Tibial nerve (tissue), 4 donors: ENCODE results near the gene ST6GALNAC3.

ENCODE experiments used
- EP300 ChIP-seq, 2 donors: sonication (generic); formaldehyde crosslinking; IDR thresholded peaks; one replicate each; pipeline ENCODE4 v1.6.1; 2017; ENCODE audit warnings: antibody characterized with exemption in 2 of 2, mild to moderate bottlenecking in 1 of 2
- POLR2A ChIP-seq, 2 donors: fragments of 450-650 bp; IDR thresholded peaks; one replicate each; pipeline ENCODE4 v1.6.1; 2017; ENCODE audit warnings: antibody characterized with exemption in 2 of 2, mild to moderate bottlenecking in 2 of 2, moderate library complexity in 2 of 2
- TF ChIP-seq, protein P1 (sequence below), 5 experiments: fragments of 200-600 bp in 3 of 5; fragments of 450-650 bp in 2 of 5; sonication (generic) in 3 of 5; IDR thresholded peaks; one replicate each; pipeline ENCODE4 v1.5.1; 2016 to 2019; ENCODE audit warnings: antibody characterized with exemption in 5 of 5, mild to moderate bottlenecking in 3 of 5, moderate library complexity in 2 of 5

DNA sequence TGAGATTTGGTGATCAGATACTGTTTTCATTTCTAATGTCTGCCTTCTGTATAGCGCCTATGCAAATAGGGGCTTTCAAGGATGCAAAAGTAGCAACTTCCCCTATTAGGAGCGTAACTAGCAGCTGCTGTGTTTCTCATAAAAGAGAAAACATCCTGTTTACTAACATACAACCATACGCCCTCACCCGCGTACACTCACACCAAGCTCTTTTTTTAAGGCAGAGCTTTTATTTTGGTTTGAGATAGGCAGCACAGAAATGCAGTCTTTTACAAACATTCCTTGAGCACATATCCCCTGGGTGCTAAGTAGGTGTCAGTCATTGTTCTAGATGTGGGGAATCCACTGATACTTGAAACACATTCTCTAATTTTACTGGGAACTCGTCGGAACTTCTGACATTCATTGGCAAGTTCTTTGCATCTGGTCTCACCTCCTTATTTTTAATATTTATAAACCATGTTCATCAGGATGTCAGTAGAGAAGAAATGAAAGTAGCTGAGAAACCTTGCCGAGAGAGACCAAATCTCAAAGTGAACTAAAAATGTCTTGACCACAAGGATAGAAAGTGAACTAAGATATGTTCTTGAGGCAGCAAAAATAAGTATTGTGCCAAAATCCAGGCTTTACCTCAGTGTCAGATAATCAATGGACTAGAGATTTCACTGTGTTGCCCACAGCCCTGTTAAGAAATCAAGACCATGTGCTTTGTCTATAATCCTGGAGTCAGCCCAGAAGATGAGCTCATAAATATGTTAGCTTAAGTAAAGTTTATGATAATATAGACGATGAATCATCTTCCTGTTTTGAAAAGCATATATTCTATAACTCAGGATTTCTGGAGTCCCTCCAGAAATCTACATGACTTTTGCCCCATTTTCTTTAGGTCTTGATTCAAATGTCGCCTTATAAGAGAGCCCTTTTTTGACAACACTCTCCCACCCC, 350.9 kb downstream of the ST6GALNAC3 start:
- TF ChIP-seq, protein P1, sequence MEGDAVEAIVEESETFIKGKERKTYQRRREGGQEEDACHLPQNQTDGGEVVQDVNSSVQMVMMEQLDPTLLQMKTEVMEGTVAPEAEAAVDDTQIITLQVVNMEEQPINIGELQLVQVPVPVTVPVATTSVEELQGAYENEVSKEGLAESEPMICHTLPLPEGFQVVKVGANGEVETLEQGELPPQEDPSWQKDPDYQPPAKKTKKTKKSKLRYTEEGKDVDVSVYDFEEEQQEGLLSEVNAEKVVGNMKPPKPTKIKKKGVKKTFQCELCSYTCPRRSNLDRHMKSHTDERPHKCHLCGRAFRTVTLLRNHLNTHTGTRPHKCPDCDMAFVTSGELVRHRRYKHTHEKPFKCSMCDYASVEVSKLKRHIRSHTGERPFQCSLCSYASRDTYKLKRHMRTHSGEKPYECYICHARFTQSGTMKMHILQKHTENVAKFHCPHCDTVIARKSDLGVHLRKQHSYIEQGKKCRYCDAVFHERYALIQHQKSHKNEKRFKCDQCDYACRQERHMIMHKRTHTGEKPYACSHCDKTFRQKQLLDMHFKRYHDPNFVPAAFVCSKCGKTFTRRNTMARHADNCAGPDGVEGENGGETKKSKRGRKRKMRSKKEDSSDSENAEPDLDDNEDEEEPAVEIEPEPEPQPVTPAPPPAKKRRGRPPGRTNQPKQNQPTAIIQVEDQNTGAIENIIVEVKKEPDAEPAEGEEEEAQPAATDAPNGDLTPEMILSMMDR (IDR thresholded peaks at IDR 0.05): no peak
- no peak for TF ChIP-seq EP300 (IDR thresholded peaks at IDR 0.05)
- no peak for TF ChIP-seq POLR2A (IDR thresholded peaks at IDR 0.05)
